Vagina (tissue), 2 donors: ENCODE data around the gene IFT81. TPM values are rescaled to one million over a fixed set of nuclear protein-coding genes. Genes with fewer than 3 reads are reported as not detected.
A peak's percentile ranks its signal among the peaks of the same experiment; 100 is the strongest.

Experiments
- DNase-seq, 2 donors: peaks; one replicate each; pipeline ENCODE4 v3.0.0-alpha.2; 2017; ENCODE audit errors: extremely low spot score in 2 of 2
- H3K27ac ChIP-seq: fragments of 200-600 bp; sonication (generic); one replicate; pipeline ENCODE4 v1.5.1; 2019
- H3K27me3 ChIP-seq: fragments of 200-600 bp; sonication (generic); one replicate; pipeline ENCODE4 v1.5.1; 2019
- H3K36me3 ChIP-seq, 2 donors: fragments of 200-600 bp; sonication (generic); one replicate each; pipeline ENCODE4 v1.5.1; 2017 to 2019
- H3K4me1 ChIP-seq: fragments of 200-600 bp; sonication (generic); one replicate; pipeline ENCODE4 v1.5.1; 2019
- H3K4me3 ChIP-seq, 2 donors: fragments of 200-600 bp; sonication (generic); 1 replicate in 1 of 2; 2 replicates in 1 of 2; pipeline ENCODE4 v1.5.1; 2016 to 2019
- H3K9me3 ChIP-seq: fragments of 200-600 bp; sonication (generic); one replicate; pipeline ENCODE4 v1.5.1; 2019
- POLR2A ChIP-seq, 2 donors: fragments of 450-650 bp; IDR thresholded peaks; one replicate each; pipeline ENCODE4 v1.6.1; 2017; ENCODE audit warnings: antibody characterized with exemption in 2 of 2, mild to moderate bottlenecking in 2 of 2, moderate library complexity in 2 of 2
- POLR2AphosphoS5 ChIP-seq, 2 donors: sonication (generic); formaldehyde crosslinking; IDR thresholded peaks; one replicate each; pipeline ENCODE4 v1.9.0; 2017; ENCODE audit warnings: antibody characterized with exemption in 2 of 2, mild to moderate bottlenecking in 2 of 2, low read depth in 1 of 2; ENCODE audit not compliant: insufficient read depth in 1 of 2
- intact Hi-C: fragments of 100-400 bp; cut with DNase I; formaldehyde crosslinking; loops from one replicate; pipeline ENCODE4 v1.15.1; 2023
- total RNA-seq: library from RNA; depleted of rRNA; stranded (reverse); fragments of >200 nt; gene quantifications from one replicate; pipeline ENCODE4 v1.2.3, GENCODE V29; 2016
- TF ChIP-seq, protein P1 (sequence below), 3 experiments: fragments of 450-650 bp in 2 of 3; fragments of 200-600 bp in 1 of 3; sonication (generic) in 1 of 3; IDR thresholded peaks; one replicate each; pipeline ENCODE4 v1.5.1; 2017 to 2019; ENCODE audit warnings: antibody characterized with exemption in 3 of 3, mild to moderate bottlenecking in 2 of 3, moderate library complexity in 2 of 3

Gene IFT81, protein sequence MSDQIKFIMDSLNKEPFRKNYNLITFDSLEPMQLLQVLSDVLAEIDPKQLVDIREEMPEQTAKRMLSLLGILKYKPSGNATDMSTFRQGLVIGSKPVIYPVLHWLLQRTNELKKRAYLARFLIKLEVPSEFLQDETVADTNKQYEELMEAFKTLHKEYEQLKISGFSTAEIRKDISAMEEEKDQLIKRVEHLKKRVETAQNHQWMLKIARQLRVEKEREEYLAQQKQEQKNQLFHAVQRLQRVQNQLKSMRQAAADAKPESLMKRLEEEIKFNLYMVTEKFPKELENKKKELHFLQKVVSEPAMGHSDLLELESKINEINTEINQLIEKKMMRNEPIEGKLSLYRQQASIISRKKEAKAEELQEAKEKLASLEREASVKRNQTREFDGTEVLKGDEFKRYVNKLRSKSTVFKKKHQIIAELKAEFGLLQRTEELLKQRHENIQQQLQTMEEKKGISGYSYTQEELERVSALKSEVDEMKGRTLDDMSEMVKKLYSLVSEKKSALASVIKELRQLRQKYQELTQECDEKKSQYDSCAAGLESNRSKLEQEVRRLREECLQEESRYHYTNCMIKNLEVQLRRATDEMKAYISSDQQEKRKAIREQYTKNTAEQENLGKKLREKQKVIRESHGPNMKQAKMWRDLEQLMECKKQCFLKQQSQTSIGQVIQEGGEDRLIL
- 18.2 TPM for total RNA-seq

DNA sequence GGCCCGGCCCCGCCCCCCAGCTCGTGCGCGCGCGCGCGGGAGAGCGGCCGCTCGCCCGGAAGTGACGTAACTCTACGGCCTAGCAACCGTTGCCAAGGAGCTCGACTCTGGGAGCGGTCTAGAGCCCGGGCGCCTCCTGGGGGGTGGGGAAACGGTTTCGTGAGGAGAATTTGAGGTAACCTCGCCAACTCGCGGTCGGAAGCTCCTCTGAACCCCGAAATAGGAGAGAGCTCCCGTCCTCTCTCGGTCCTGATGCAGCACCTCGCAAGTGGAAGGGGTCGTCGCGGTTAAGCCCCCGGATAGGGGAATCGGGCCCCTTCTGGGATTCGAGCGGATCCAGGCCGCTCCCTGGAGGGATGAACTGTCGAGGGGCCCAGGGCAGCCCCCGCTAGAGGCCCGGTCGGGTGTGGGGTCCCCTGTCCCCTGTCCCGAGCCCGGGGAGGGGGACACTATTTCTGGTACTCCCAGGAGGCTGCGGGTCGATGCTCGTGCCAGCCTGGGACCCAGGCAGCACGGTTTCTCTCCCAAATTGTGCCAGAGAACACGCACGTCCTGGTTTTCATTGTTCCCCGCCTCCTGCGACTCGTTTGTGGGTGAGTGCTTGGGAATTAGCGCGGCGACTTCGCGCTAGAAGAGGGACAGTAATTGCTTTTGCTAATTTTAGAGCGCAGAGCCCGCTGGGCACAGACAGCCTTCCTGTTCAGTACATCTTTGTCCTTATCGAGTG lies at the start of gene IFT81:
IFT81 (plus strand) TSS at position 89 of the 727 bp plus-strand sequence. CDS start 3,024 bp downstream, outside the sequence.
- TF ChIP-seq POLR2A (IDR thresholded peaks at IDR 0.05) (peak in 1 of 2 donors; percentile 71), POLR2AphosphoS5 (IDR thresholded peaks at IDR 0.05; ENCODE audit: insufficient read depth in 1 of 2, low read depth in 1 of 2) (peak in 1 of 2 donors; percentile 90)
- TF ChIP-seq, protein P1, sequence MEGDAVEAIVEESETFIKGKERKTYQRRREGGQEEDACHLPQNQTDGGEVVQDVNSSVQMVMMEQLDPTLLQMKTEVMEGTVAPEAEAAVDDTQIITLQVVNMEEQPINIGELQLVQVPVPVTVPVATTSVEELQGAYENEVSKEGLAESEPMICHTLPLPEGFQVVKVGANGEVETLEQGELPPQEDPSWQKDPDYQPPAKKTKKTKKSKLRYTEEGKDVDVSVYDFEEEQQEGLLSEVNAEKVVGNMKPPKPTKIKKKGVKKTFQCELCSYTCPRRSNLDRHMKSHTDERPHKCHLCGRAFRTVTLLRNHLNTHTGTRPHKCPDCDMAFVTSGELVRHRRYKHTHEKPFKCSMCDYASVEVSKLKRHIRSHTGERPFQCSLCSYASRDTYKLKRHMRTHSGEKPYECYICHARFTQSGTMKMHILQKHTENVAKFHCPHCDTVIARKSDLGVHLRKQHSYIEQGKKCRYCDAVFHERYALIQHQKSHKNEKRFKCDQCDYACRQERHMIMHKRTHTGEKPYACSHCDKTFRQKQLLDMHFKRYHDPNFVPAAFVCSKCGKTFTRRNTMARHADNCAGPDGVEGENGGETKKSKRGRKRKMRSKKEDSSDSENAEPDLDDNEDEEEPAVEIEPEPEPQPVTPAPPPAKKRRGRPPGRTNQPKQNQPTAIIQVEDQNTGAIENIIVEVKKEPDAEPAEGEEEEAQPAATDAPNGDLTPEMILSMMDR (IDR thresholded peaks at IDR 0.05), result no peak
- Histone ChIP-seq H3K27ac (peak within 1 kb of the TSS; percentile 85), H3K4me3 (peak within 1 kb of the TSS; percentile 70 to 92), H3K36me3 (no peaks in the 10 kb centered on the region), H3K4me1 (peaks cover 41% of the 10 kb centered on the region), H3K9me3 (no peaks in the 10 kb centered on the region), H3K27me3 (no peaks in the 10 kb centered on the region)
- intact Hi-C loops, result loop anchor here (2.0 to 5.0 kb wide), 2 partner anchors 14 to 158 kb away; partner anchors contain the start of gene ATP2A2
- peak in 1 of 2 donors; percentile 94 for DNase-seq

DNA sequence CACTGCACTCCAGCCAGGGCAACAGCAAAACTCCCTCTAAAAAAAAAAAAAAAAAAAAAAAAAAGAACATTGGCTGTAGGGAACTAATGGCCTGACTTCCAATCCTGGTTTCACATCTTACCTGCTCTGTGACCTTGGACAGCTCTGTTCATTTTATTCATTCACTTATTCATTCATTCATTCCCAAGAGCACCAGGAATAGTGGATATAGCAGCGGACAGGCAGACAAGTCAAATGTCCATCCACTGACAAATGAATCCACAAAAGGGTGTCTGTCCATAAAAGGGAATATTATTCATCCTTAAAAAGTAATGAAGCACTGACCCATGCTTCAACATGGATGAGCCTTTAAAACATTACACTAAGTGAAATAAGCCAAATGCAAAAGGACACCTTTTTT lies 48.3 kb upstream of the IFT81 start:
- DNase-seq, result no peak
- no peak for TF ChIP-seq POLR2A (IDR thresholded peaks at IDR 0.05)
- TF ChIP-seq, protein P1 (IDR thresholded peaks at IDR 0.05), result no peak
- TF ChIP-seq POLR2AphosphoS5 (IDR thresholded peaks at IDR 0.05; ENCODE audit: insufficient read depth in 1 of 2, low read depth in 1 of 2), result no peak
- Histone ChIP-seq H3K27me3 (no peaks in the 10 kb centered on the region), H3K4me1 (peaks cover 11% of the 10 kb centered on the region), H3K27ac (no peak overlapping the region), H3K36me3 (no peaks in the 10 kb centered on the region), H3K4me3 (no peak overlapping the region), H3K9me3 (no peaks in the 10 kb centered on the region)
- intact Hi-C loops, result no loop called here

DNA sequence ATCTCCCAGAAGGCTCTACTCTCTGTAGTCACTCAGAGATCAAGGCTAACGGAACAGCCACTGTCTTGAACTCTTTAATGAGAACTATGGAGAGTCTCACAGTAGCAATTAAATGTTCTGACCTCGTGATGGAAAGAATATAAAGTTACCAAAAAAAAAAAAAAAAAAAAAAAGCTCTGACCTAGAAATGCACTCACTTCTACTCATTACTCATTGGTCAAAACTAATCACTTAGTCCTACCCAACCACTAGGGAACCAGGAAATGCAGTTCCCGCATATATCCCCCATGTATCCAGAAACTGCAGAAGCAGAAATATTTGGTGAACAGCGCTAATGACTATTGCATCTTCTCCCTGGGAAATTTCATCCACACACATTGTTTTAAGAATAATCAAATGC lies 46.4 kb upstream of the IFT81 start:
- Histone ChIP-seq H3K9me3 (no peaks in the 10 kb centered on the region), H3K4me1 (peaks cover 11% of the 10 kb centered on the region), H3K27ac (no peak overlapping the region), H3K4me3 (no peak overlapping the region), H3K36me3 (no peaks in the 10 kb centered on the region), H3K27me3 (no peaks in the 10 kb centered on the region)
- intact Hi-C loops, result no loop called here
- DNase-seq, result no peak
- TF ChIP-seq, protein P1 (IDR thresholded peaks at IDR 0.05), result no peak
- no peak for TF ChIP-seq POLR2AphosphoS5 (IDR thresholded peaks at IDR 0.05; ENCODE audit: insufficient read depth in 1 of 2, low read depth in 1 of 2)
- no peak for TF ChIP-seq POLR2A (IDR thresholded peaks at IDR 0.05)

DNA sequence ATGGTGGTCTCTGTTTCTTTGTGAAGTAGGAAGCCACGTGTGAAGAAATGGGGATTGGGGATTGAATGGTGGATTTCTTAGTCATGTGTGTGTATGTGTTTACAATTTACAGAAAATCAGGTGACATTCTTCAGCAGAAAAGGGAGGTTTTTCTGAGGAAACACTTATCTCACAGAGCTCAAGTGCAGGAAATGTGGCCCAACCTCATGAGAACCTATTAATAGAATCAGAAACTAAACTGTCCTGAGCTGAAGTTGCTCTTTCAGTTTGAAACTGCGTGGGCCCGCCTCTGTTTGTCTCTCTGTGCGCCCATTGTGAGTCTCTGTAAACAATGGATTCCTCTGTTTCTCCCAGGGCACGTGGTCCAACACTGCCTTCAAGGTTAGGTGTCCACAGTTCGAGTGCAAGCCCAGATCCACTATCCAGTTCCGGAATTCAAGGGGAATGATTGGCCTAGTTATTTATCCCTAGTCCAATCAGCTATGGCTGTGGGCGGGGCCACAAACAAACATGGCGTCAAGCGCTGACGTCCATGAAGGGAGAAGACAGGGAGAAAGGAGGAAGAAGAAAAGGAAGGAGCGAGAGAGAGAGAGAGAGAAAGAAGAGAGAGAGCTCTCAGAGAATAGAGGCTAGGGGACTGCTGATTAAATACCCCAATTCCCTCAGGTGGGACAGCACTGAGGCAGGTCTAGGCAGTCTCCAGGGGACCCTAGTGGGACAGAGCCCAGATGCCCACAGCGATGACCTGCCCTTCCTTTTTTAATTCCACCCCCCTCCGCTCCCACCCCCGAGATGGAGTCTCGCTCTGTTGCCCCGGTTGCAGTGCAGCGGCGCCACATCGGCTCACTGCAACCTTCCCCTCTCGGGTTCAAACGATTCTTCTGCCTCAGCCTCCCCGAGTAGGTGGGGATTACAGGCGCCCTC lies 44.4 kb upstream of the IFT81 start:
- no peak overlapping the region for H3K4me3 ChIP-seq
- DNase-seq, result no peak
- TF ChIP-seq POLR2A (IDR thresholded peaks at IDR 0.05) (no peak), POLR2AphosphoS5 (IDR thresholded peaks at IDR 0.05; ENCODE audit: insufficient read depth in 1 of 2, low read depth in 1 of 2) (no peak)
- TF ChIP-seq, protein P1 (IDR thresholded peaks at IDR 0.05), result no peak
- no peak overlapping the region for H3K27ac ChIP-seq
- intact Hi-C loops, result no loop called here
- no peaks in the 10 kb centered on the region for H3K27me3 ChIP-seq
- H3K4me1 ChIP-seq, result no peaks in the 10 kb centered on the region
- H3K36me3 ChIP-seq, result no peaks in the 10 kb centered on the region
- H3K9me3 ChIP-seq, result no peaks in the 10 kb centered on the region
